HEK293 (cell line): ENCODE results near the gene SARS1.

Experiments
- CTCF ChIA-PET: fragments of 350-600 bp; formaldehyde crosslinking; extraction: SDS; loops from one replicate; lab custom pipeline; 2021; ENCODE audit warnings: antibody characterized with exemption; lab: Yijun Ruan, JAX
- POLR2A ChIA-PET: fragments of 300-600 bp; formaldehyde crosslinking; extraction: SDS; loops from one replicate; lab custom pipeline; 2020; ENCODE audit warnings: antibody characterized with exemption, inconsistent platforms; lab: Yijun Ruan, JAX
- H3K27ac ChIP-seq: fragments of 200-500 bp; sonication (Bioruptor generic); 2 replicates; pipeline ENCODE4 v1.5.1; 2014; ENCODE audit warnings: low read depth, low read length, control low read depth, inconsistent platforms; ENCODE audit errors: extremely low read depth
- H3K36me3 ChIP-seq, 2 experiments: fragments of 200-500 bp in 1 of 2; sonication (Bioruptor generic) in 1 of 2; 1 replicate in 1 of 2; 2 replicates in 1 of 2; pipeline ENCODE4 v1.5.1; 2014 to 2017; ENCODE audit warnings: inconsistent platforms in 2 of 2, low read length in 2 of 2; ENCODE audit not compliant: control insufficient read depth in 2 of 2, insufficient read depth in 1 of 2
- H3K4me1 ChIP-seq: fragments of 200-500 bp; sonication (Bioruptor generic); 2 replicates; pipeline ENCODE4 v1.5.1; 2014; ENCODE audit warnings: mild to moderate bottlenecking, low read length, inconsistent platforms; ENCODE audit not compliant: control insufficient read depth, insufficient read depth
- H3K4me3 ChIP-seq: 2 replicates; pipeline ENCODE4 v1.5.1; 2011; ENCODE audit warnings: low read depth, mild to moderate bottlenecking, control low read depth, low read length, moderate library complexity
- H3K9me3 ChIP-seq: fragments of 200-500 bp; sonication (Bioruptor generic); 2 replicates; pipeline ENCODE4 v1.5.1; 2014; ENCODE audit warnings: low read depth, low read length, inconsistent platforms; ENCODE audit not compliant: control insufficient read depth, insufficient read depth
- BCL11A ChIP-seq: fragments of 450-650 bp; formaldehyde crosslinking; IDR thresholded peaks from 2 replicates; pipeline ENCODE4 v1.5.1; 2016; ENCODE audit warnings: low read depth, missing biosample characterization, missing genetic modification characterization
- GLIS2 ChIP-seq: fragments of 450-650 bp; formaldehyde crosslinking; IDR thresholded peaks from 2 replicates; pipeline ENCODE4 v1.5.1; 2016; ENCODE audit warnings: missing biosample characterization, missing genetic modification characterization
- HOXA7 ChIP-seq: sonication (generic); formaldehyde crosslinking; IDR thresholded peaks from 2 replicates; pipeline ENCODE4 v1.8.1; 2022; ENCODE audit warnings: missing genetic modification reagents, borderline replicate concordance
- KLF1 ChIP-seq: fragments of 450-650 bp; formaldehyde crosslinking; IDR thresholded peaks from 2 replicates; pipeline ENCODE4 v1.5.1; 2016; ENCODE audit warnings: missing biosample characterization, missing genetic modification characterization
- MYNN ChIP-seq: fragments of 450-650 bp; formaldehyde crosslinking; IDR thresholded peaks from 2 replicates; pipeline ENCODE4 v1.5.1; 2016; ENCODE audit warnings: missing biosample characterization, missing genetic modification characterization, borderline replicate concordance
- PRDM1 ChIP-seq: fragments of 450-650 bp; formaldehyde crosslinking; IDR thresholded peaks from 2 replicates; pipeline ENCODE4; 2016; ENCODE audit warnings: missing biosample characterization, missing genetic modification characterization
- RBAK ChIP-seq: fragments of 450-650 bp; formaldehyde crosslinking; IDR thresholded peaks from 2 replicates; pipeline ENCODE4 v1.5.1; 2016; ENCODE audit warnings: missing biosample characterization, missing genetic modification characterization
- SETDB1 ChIP-seq: IDR thresholded peaks from one replicate; pipeline ENCODE4 v1.6.1; 2017; ENCODE audit warnings: mild to moderate bottlenecking, low read length, moderate library complexity, mixed read lengths; ENCODE audit not compliant: insufficient read length
- SP2 ChIP-seq: fragments of 450-650 bp; formaldehyde crosslinking; IDR thresholded peaks from 2 replicates; pipeline ENCODE4 v1.5.1; 2016; ENCODE audit warnings: missing biosample characterization, missing genetic modification characterization
- ZBTB17 ChIP-seq: fragments of 450-650 bp; formaldehyde crosslinking; IDR thresholded peaks from 2 replicates; pipeline ENCODE4 v1.5.1; 2016; ENCODE audit warnings: missing biosample characterization, missing genetic modification characterization
- ZBTB48 ChIP-seq: fragments of 450-650 bp; formaldehyde crosslinking; IDR thresholded peaks from 2 replicates; pipeline ENCODE4 v1.5.1; 2016; ENCODE audit warnings: missing biosample characterization, missing genetic modification characterization
- ZFHX2 ChIP-seq: fragments of 450-650 bp; formaldehyde crosslinking; conservative IDR thresholded peaks from 2 replicates; pipeline ENCODE4 v1.5.1; 2016; ENCODE audit warnings: missing biosample characterization, missing genetic modification characterization
- ZNF169 ChIP-seq: fragments of 450-650 bp; formaldehyde crosslinking; IDR thresholded peaks from 2 replicates; pipeline ENCODE4 v1.5.1; 2016; ENCODE audit warnings: missing biosample characterization, missing genetic modification characterization
- ZNF174 ChIP-seq: fragments of 450-650 bp; formaldehyde crosslinking; IDR thresholded peaks from 2 replicates; pipeline ENCODE4 v1.5.0; 2017; ENCODE audit warnings: missing biosample characterization, mild to moderate bottlenecking, missing genetic modification characterization
- ZNF184 ChIP-seq: fragments of 450-650 bp; IDR thresholded peaks from 2 replicates; pipeline ENCODE4 v1.5.1; 2018; ENCODE audit warnings: missing biosample characterization, mild to moderate bottlenecking, missing genetic modification characterization
- ZNF2 ChIP-seq: fragments of 450-650 bp; formaldehyde crosslinking; IDR thresholded peaks from 2 replicates; pipeline ENCODE4 v1.5.1; 2016; ENCODE audit warnings: missing biosample characterization, missing genetic modification characterization
- ZNF214 ChIP-seq: fragments of 450-650 bp; formaldehyde crosslinking; IDR thresholded peaks from 2 replicates; pipeline ENCODE4 v1.5.1; 2017; ENCODE audit warnings: missing biosample characterization, mild to moderate bottlenecking, missing genetic modification characterization, borderline replicate concordance
- ZNF292 ChIP-seq: fragments of 450-650 bp; formaldehyde crosslinking; IDR thresholded peaks from 2 replicates; pipeline ENCODE4 v1.5.1; 2016; ENCODE audit warnings: low read depth, missing biosample characterization, missing genetic modification characterization, borderline replicate concordance
- ZNF37A ChIP-seq: fragments of 450-650 bp; IDR thresholded peaks from 2 replicates; pipeline ENCODE4 v1.5.1; 2018; ENCODE audit warnings: missing biosample characterization, missing genetic modification characterization
- ZNF404 ChIP-seq: fragments of 450-650 bp; formaldehyde crosslinking; IDR thresholded peaks from 2 replicates; pipeline ENCODE4 v1.5.1; 2017; ENCODE audit warnings: missing biosample characterization, missing genetic modification characterization
- ZNF416 ChIP-seq: fragments of 450-650 bp; formaldehyde crosslinking; IDR thresholded peaks from 2 replicates; pipeline ENCODE4 v1.5.1; 2016; ENCODE audit warnings: missing biosample characterization, missing genetic modification characterization
- ZNF501 ChIP-seq: fragments of 450-650 bp; formaldehyde crosslinking; IDR thresholded peaks from 2 replicates; pipeline ENCODE4 v1.5.1; 2016; ENCODE audit warnings: missing biosample characterization, missing genetic modification characterization
- ZNF544 ChIP-seq: fragments of 450-650 bp; formaldehyde crosslinking; IDR thresholded peaks from 2 replicates; pipeline ENCODE4 v1.5.0; 2017; ENCODE audit warnings: missing biosample characterization, missing genetic modification characterization
- ZNF555 ChIP-seq: fragments of 450-650 bp; formaldehyde crosslinking; conservative IDR thresholded peaks from 2 replicates; pipeline ENCODE4 v1.5.1; 2017; ENCODE audit warnings: missing biosample characterization, mild to moderate bottlenecking, missing genetic modification characterization, inconsistent platforms
- ZNF654 ChIP-seq: fragments of 450-650 bp; formaldehyde crosslinking; IDR thresholded peaks from 2 replicates; pipeline ENCODE4 v1.5.1; 2016; ENCODE audit warnings: low read depth, missing biosample characterization, missing genetic modification characterization
- ZNF76 ChIP-seq: fragments of 450-650 bp; formaldehyde crosslinking; IDR thresholded peaks from 2 replicates; pipeline ENCODE4; 2016; ENCODE audit warnings: low read depth, missing biosample characterization, missing genetic modification characterization, borderline replicate concordance
- TF ChIP-seq, protein P1 (sequence below): fragments of 450-650 bp; formaldehyde crosslinking; conservative IDR thresholded peaks from 2 replicates; pipeline ENCODE4 v1.5.1; 2016; ENCODE audit warnings: low read depth, missing biosample characterization, missing genetic modification characterization
- TF ChIP-seq, protein P2 (sequence below): fragments of 450-650 bp; formaldehyde crosslinking; IDR thresholded peaks from 2 replicates; pipeline ENCODE4 v1.5.1; 2016; ENCODE audit warnings: missing biosample characterization, missing genetic modification characterization
- TF ChIP-seq, protein P3 (sequence below): fragments of 450-650 bp; formaldehyde crosslinking; IDR thresholded peaks from 2 replicates; pipeline ENCODE4 v1.5.1; 2016; ENCODE audit warnings: missing biosample characterization, missing genetic modification characterization
- TF ChIP-seq, protein P4 (sequence below): fragments of 450-650 bp; formaldehyde crosslinking; IDR thresholded peaks from 2 replicates; pipeline ENCODE4 v1.5.1; 2016; ENCODE audit warnings: missing biosample characterization, missing genetic modification characterization

Gene SARS1

DNA sequence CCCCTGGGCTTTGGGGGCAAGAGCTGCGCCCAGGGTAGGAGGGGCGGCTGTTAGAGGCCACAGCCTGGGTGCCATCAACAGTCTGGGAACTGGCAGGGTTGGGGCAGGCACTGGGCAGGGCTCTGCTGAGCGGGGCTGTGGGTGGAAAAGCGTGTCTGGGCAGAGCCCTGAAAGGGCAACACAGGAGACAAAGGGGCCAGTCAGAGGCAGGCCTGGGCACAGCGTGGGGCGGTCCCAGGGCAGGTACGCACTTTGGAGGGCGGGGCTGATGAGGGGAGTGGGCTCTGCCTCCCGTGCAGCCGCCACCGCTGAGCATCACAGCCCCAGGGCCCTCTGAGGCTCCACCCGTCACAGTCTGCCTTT, 49.5 kb downstream of the SARS1 start (continued):
- TF ChIP-seq SP2 (tag by site-specific recombination) (peak; percentile 47), ZNF544 (no peak), GLIS2 (0 out of 2 replicates have a peak, but pooled peaks have one; percentile 19), SETDB1 (no peak), MYNN (no peak), KLF1 (tag by site-specific recombination) (peak; percentile 64)
- TF ChIP-seq, protein P1, sequence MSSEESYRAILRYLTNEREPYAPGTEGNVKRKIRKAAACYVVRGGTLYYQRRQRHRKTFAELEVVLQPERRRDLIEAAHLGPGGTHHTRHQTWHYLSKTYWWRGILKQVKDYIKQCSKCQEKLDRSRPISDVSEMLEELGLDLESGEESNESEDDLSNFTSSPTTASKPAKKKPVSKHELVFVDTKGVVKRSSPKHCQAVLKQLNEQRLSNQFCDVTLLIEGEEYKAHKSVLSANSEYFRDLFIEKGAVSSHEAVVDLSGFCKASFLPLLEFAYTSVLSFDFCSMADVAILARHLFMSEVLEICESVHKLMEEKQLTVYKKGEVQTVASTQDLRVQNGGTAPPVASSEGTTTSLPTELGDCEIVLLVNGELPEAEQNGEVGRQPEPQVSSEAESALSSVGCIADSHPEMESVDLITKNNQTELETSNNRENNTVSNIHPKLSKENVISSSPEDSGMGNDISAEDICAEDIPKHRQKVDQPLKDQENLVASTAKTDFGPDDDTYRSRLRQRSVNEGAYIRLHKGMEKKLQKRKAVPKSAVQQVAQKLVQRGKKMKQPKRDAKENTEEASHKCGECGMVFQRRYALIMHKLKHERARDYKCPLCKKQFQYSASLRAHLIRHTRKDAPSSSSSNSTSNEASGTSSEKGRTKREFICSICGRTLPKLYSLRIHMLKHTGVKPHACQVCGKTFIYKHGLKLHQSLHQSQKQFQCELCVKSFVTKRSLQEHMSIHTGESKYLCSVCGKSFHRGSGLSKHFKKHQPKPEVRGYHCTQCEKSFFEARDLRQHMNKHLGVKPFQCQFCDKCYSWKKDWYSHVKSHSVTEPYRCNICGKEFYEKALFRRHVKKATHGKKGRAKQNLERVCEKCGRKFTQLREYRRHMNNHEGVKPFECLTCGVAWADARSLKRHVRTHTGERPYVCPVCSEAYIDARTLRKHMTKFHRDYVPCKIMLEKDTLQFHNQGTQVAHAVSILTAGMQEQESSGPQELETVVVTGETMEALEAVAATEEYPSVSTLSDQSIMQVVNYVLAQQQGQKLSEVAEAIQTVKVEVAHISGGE, result no peak
- TF ChIP-seq, all 188 proteins: peak for 4

DNA sequence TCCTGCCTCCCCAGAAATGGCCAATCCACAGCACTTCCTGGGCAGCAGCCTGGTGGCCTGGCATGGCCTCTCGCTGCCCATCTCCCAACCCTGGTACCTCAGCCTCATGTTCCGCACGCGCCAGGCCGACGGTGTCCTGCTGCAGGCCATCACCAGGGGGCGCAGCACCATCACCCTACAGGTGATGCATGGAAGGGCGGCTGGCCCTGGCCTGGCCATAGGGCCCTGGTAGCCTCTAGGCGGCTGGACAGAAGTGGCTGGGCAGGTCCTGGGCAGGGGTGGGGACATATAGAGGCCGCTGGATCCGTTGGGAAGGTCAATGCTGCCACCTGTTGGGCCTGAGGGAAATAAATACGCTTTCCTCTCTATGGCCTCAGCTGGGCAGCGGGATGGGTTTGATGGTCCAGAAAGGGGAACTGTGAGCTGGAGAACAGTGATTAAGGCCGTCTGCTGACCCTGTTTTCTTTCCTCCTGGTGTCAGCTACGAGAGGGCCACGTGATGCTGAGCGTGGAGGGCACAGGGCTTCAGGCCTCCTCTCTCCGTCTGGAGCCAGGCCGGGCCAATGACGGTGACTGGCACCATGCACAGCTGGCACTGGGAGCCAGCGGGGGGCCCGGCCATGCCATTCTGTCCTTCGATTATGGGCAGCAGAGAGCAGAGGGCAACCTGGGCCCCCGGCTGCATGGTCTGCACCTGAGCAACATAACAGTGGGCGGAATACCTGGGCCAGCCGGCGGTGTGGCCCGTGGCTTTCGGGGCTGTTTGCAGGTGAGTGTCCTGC, 50.1 kb downstream of the SARS1 start:
- Histone ChIP-seq H3K27ac (no peak overlapping the region), H3K36me3 (peaks cover 0 to 91% of the 10 kb centered on the region in 2 experiments; a peak in 1 of 3 replicates), H3K4me1 (no peaks in the 10 kb centered on the region), H3K4me3 (no peak overlapping the region), H3K9me3 (no peaks in the 10 kb centered on the region)
- ChIA-PET POLR2A (no interaction called here), CTCF (interaction anchor here (0.6 to 4.5 kb wide), 19 partner anchors 9 to 227 kb away, joined by 3 to 42 read pairs (median 3); partner anchors contain the start of genes PSRC1, SARS1 and SORT1)
- TF ChIP-seq ZNF416 (tag by site-specific recombination) (no peak), RBAK (tag by site-specific recombination) (no peak), ZNF404 (tag by site-specific recombination) (no peak), ZNF37A (tag by site-specific recombination) (no peak), PRDM1 (tag by site-specific recombination) (no peak), ZNF184 (no peak), ZNF2 (tag by site-specific recombination) (peak; percentile 84; the same call in 1 of the 2 replicates), ZNF174 (tag by site-specific recombination) (no peak), ZNF292 (tag by site-specific recombination) (no peak), ZNF501 (tag by site-specific recombination) (0 out of 2 replicates have a peak, but pooled peaks have one; percentile 39), ZNF169 (tag by site-specific recombination) (no peak), BCL11A (0 out of 2 replicates have a peak, but pooled peaks have one; percentile 33), ZNF214 (tag by site-specific recombination) (no peak), HOXA7 (CRISPR knock-in tag) (no peak), ZNF555 (tag by site-specific recombination) (no peak), ZNF654 (tag by site-specific recombination) (peak; percentile 41), ZBTB48 (tag by site-specific recombination) (no peak), ZBTB17 (tag by site-specific recombination) (peak; percentile 29; the same call in 1 of the 2 replicates), ZNF76 (tag by site-specific recombination) (no peak), ZFHX2 (tag by site-specific recombination) (no peak)
- TF ChIP-seq, protein P2, sequence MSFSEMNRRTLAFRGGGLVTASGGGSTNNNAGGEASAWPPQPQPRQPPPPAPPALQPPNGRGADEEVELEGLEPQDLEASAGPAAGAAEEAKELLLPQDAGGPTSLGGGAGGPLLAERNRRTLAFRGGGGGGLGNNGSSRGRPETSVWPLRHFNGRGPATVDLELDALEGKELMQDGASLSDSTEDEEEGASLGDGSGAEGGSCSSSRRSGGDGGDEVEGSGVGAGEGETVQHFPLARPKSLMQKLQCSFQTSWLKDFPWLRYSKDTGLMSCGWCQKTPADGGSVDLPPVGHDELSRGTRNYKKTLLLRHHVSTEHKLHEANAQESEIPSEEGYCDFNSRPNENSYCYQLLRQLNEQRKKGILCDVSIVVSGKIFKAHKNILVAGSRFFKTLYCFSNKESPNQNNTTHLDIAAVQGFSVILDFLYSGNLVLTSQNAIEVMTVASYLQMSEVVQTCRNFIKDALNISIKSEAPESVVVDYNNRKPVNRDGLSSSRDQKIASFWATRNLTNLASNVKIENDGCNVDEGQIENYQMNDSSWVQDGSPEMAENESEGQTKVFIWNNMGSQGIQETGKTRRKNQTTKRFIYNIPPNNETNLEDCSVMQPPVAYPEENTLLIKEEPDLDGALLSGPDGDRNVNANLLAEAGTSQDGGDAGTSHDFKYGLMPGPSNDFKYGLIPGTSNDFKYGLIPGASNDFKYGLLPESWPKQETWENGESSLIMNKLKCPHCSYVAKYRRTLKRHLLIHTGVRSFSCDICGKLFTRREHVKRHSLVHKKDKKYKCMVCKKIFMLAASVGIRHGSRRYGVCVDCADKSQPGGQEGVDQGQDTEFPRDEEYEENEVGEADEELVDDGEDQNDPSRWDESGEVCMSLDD (tag by site-specific recombination), result peak; percentile 35; the same call in 1 of the 2 replicates
- TF ChIP-seq, protein P3, sequence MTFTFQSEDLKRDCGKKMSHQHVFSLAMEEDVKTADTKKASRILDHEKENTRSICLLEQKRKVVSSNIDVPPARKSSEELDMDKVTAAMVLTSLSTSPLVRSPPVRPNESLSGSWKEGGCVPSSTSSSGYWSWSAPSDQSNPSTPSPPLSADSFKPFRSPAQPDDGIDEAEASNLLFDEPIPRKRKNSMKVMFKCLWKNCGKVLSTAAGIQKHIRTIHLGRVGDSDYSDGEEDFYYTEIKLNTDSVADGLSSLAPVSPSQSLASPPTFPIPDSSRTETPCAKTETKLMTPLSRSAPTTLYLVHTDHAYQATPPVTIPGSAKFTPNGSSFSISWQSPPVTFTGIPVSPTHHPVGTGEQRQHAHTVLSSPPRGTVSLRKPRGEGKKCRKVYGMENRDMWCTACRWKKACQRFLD (tag by site-specific recombination), result no peak
- TF ChIP-seq, protein P4, sequence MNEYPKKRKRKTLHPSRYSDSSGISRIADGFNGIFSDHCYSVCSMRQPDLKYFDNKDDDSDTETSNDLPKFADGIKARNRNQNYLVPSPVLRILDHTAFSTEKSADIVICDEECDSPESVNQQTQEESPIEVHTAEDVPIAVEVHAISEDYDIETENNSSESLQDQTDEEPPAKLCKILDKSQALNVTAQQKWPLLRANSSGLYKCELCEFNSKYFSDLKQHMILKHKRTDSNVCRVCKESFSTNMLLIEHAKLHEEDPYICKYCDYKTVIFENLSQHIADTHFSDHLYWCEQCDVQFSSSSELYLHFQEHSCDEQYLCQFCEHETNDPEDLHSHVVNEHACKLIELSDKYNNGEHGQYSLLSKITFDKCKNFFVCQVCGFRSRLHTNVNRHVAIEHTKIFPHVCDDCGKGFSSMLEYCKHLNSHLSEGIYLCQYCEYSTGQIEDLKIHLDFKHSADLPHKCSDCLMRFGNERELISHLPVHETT (tag by site-specific recombination), result no peak
